ENCODE measurements around the gene LRRC4B. TPM values are rescaled to one million over a fixed set of nuclear protein-coding genes. Genes with fewer than 3 reads are reported as not detected.

LRRC4B gene
- total RNA-seq, 2 experiments from 2014 or later = not detected

GRCh38 chr19:50495020-50495531, 73.2 kb downstream of the LRRC4B start:
- POLR2A ChIA-PET = no interaction called here
- CTCF ChIA-PET = no interaction called here

- ChIA-PET CTCF (interaction anchor here (0.7 kb wide), 1 partner anchor 193 kb away, joined by 3 read pairs; no protein-coding TSS in a partner anchor), POLR2A (interaction anchor here (0.6 kb wide), 1 partner anchor 201 kb away, joined by 8 read pairs; no protein-coding TSS in a partner anchor)
These were observed 73.8 kb downstream of the LRRC4B start for GRCh38 chr19:50494186-50495019.

GRCh38 chr19:50493171-50493570, 75.1 kb downstream of the LRRC4B start:
- ChIA-PET CTCF (no interaction called here), POLR2A (no interaction called here)

- CTCF ChIA-PET = no interaction called here
- POLR2A ChIA-PET = no interaction called here
These were observed 75.8 kb downstream of the LRRC4B start for GRCh38 chr19:50492303-50493052.

GRCh38 chr19:50490991-50491472, 77.2 kb downstream of the LRRC4B start:
- ChIA-PET CTCF (no interaction called here), POLR2A (no interaction called here)

- POLR2A ChIA-PET = no interaction called here
- CTCF ChIA-PET = no interaction called here
These were observed 77.8 kb downstream of the LRRC4B start for GRCh38 chr19:50490411-50490811.

- ChIA-PET CTCF (no interaction called here), POLR2A (interaction anchor here (0.6 kb wide), 1 partner anchor 13 kb away, joined by 3 read pairs; the partner anchor contains the start of gene EMC10)
These were observed 78.7 kb downstream of the LRRC4B start for GRCh38 chr19:50489461-50490011.

GRCh38 chr19:50488389-50489194, 79.6 kb downstream of the LRRC4B start:
- POLR2A ChIA-PET = no interaction called here

GRCh38 chr19:50486823-50487515, 81.3 kb downstream of the LRRC4B start:
- ChIA-PET POLR2A (no interaction called here), CTCF (interaction anchor here (0.6 to 0.9 kb wide), 4 partner anchors 129 to 1929 kb away, joined by 3 to 5 read pairs (median 4); no protein-coding TSS in a partner anchor)

More at GRCh38 chr19:50488389-50489194, 79.6 kb downstream of the LRRC4B start:
- CTCF ChIA-PET = no interaction called here

- CTCF ChIA-PET = no interaction called here
- POLR2A ChIA-PET = no interaction called here
These were observed 82.8 kb downstream of the LRRC4B start for GRCh38 chr19:50485284-50485955.

GRCh38 chr19:50482916-50483315, 85.3 kb downstream of the LRRC4B start:
- ChIA-PET POLR2A (no interaction called here), CTCF (no interaction called here)

- CTCF ChIA-PET = no interaction called here
These were observed 85.9 kb downstream of the LRRC4B start for GRCh38 chr19:50482271-50482855.

GRCh38 chr19:50481351-50482149, 86.7 kb downstream of the LRRC4B start:
- POLR2A ChIA-PET = no interaction called here

More at GRCh38 chr19:50482271-50482855, 85.9 kb downstream of the LRRC4B start:
- POLR2A ChIA-PET = no interaction called here

GRCh38 chr19:50480281-50481111, 87.7 kb downstream of the LRRC4B start:
- POLR2A ChIA-PET = no interaction called here
- CTCF ChIA-PET = no interaction called here

More at GRCh38 chr19:50481351-50482149, 86.7 kb downstream of the LRRC4B start:
- CTCF ChIA-PET = no interaction called here

- CTCF ChIA-PET = no interaction called here
- POLR2A ChIA-PET = interaction anchor here (0.5 kb wide), 1 partner anchor 30 kb away, joined by 4 read pairs; no protein-coding TSS in a partner anchor
These were observed 88.4 kb downstream of the LRRC4B start for GRCh38 chr19:50479761-50480251.
